HEK293 (cell line): ENCODE measurements around the gene CSTPP1.

Experiments used
- CTCF ChIA-PET: fragments of 350-600 bp; formaldehyde crosslinking; extraction: SDS; loops from one replicate; lab custom pipeline; 2021; ENCODE audit warnings: antibody characterized with exemption; lab: Yijun Ruan, JAX
- POLR2A ChIA-PET: fragments of 300-600 bp; formaldehyde crosslinking; extraction: SDS; loops from one replicate; lab custom pipeline; 2020; ENCODE audit warnings: antibody characterized with exemption, inconsistent platforms; lab: Yijun Ruan, JAX
- H3K27ac ChIP-seq: fragments of 200-500 bp; sonication (Bioruptor generic); 2 replicates; pipeline ENCODE4 v1.5.1; 2014; ENCODE audit warnings: low read depth, low read length, control low read depth, inconsistent platforms; ENCODE audit errors: extremely low read depth
- H3K36me3 ChIP-seq, 2 experiments: fragments of 200-500 bp in 1 of 2; sonication (Bioruptor generic) in 1 of 2; 1 replicate in 1 of 2; 2 replicates in 1 of 2; pipeline ENCODE4 v1.5.1; 2014 to 2017; ENCODE audit warnings: inconsistent platforms in 2 of 2, low read length in 2 of 2; ENCODE audit not compliant: control insufficient read depth in 2 of 2, insufficient read depth in 1 of 2
- H3K4me1 ChIP-seq: fragments of 200-500 bp; sonication (Bioruptor generic); 2 replicates; pipeline ENCODE4 v1.5.1; 2014; ENCODE audit warnings: mild to moderate bottlenecking, low read length, inconsistent platforms; ENCODE audit not compliant: control insufficient read depth, insufficient read depth
- H3K4me3 ChIP-seq: 2 replicates; pipeline ENCODE4 v1.5.1; 2011; ENCODE audit warnings: low read depth, mild to moderate bottlenecking, control low read depth, low read length, moderate library complexity
- H3K9me3 ChIP-seq: fragments of 200-500 bp; sonication (Bioruptor generic); 2 replicates; pipeline ENCODE4 v1.5.1; 2014; ENCODE audit warnings: low read depth, low read length, inconsistent platforms; ENCODE audit not compliant: control insufficient read depth, insufficient read depth
- HIC1 ChIP-seq: fragments of 450-650 bp; formaldehyde crosslinking; IDR thresholded peaks from 2 replicates; pipeline ENCODE4 v1.5.1; 2016; ENCODE audit warnings: missing biosample characterization, missing genetic modification characterization
- HOXD13 ChIP-seq: sonication (generic); formaldehyde crosslinking; IDR thresholded peaks from 2 replicates; pipeline ENCODE4 v1.8.0; 2022; ENCODE audit warnings: missing genetic modification reagents, borderline replicate concordance
- INSM2 ChIP-seq: fragments of 450-650 bp; formaldehyde crosslinking; IDR thresholded peaks from 2 replicates; pipeline ENCODE4 v1.5.1; 2016; ENCODE audit warnings: missing biosample characterization, missing genetic modification characterization
- KLF7 ChIP-seq: fragments of 450-650 bp; formaldehyde crosslinking; IDR thresholded peaks from 2 replicates; pipeline ENCODE4 v1.5.1; 2016; ENCODE audit warnings: missing biosample characterization, missing genetic modification characterization, borderline replicate concordance
- MYNN ChIP-seq: fragments of 450-650 bp; formaldehyde crosslinking; IDR thresholded peaks from 2 replicates; pipeline ENCODE4 v1.5.1; 2016; ENCODE audit warnings: missing biosample characterization, missing genetic modification characterization, borderline replicate concordance
- SCRT1 ChIP-seq: fragments of 450-650 bp; formaldehyde crosslinking; IDR thresholded peaks from 2 replicates; pipeline ENCODE4 v1.5.1; 2016; ENCODE audit warnings: missing biosample characterization, missing genetic modification characterization, borderline replicate concordance
- ZBTB6 ChIP-seq: fragments of 450-650 bp; formaldehyde crosslinking; IDR thresholded peaks from 2 replicates; pipeline ENCODE4 v1.5.1; 2017; ENCODE audit warnings: missing biosample characterization, missing genetic modification characterization
- ZBTB8A ChIP-seq: fragments of 450-650 bp; formaldehyde crosslinking; IDR thresholded peaks from 2 replicates; pipeline ENCODE4 v1.5.1; 2016; ENCODE audit warnings: missing biosample characterization, missing genetic modification characterization
- ZFP41 ChIP-seq: fragments of 450-650 bp; formaldehyde crosslinking; IDR thresholded peaks from 2 replicates; pipeline ENCODE4 v1.5.1; 2016; ENCODE audit warnings: missing biosample characterization, missing genetic modification characterization, borderline replicate concordance
- ZIC2 ChIP-seq: fragments of 450-650 bp; formaldehyde crosslinking; IDR thresholded peaks from 2 replicates; pipeline ENCODE4 v1.5.1; 2016; ENCODE audit warnings: missing biosample characterization, missing genetic modification characterization
- ZNF132 ChIP-seq: fragments of 450-650 bp; formaldehyde crosslinking; IDR thresholded peaks from 2 replicates; pipeline ENCODE4 v1.5.1; 2017; ENCODE audit warnings: missing biosample characterization, missing genetic modification characterization, borderline replicate concordance
- ZNF138 ChIP-seq: fragments of 450-650 bp; formaldehyde crosslinking; IDR thresholded peaks from 2 replicates; pipeline ENCODE4 v1.5.1; 2016; ENCODE audit warnings: missing biosample characterization, missing genetic modification characterization, borderline replicate concordance
- ZNF18 ChIP-seq: fragments of 450-650 bp; formaldehyde crosslinking; IDR thresholded peaks from 2 replicates; pipeline ENCODE4 v1.5.1; 2016; ENCODE audit warnings: missing biosample characterization, missing genetic modification characterization
- ZNF184 ChIP-seq: fragments of 450-650 bp; IDR thresholded peaks from 2 replicates; pipeline ENCODE4 v1.5.1; 2018; ENCODE audit warnings: missing biosample characterization, mild to moderate bottlenecking, missing genetic modification characterization
- ZNF266 ChIP-seq: fragments of 450-650 bp; formaldehyde crosslinking; IDR thresholded peaks from 2 replicates; pipeline ENCODE4 v1.5.1; 2016; ENCODE audit warnings: missing biosample characterization, missing genetic modification characterization, low read depth
- ZNF561 ChIP-seq: fragments of 450-650 bp; IDR thresholded peaks from 2 replicates; pipeline ENCODE4 v1.5.1; 2018; ENCODE audit warnings: missing biosample characterization, missing genetic modification characterization, borderline replicate concordance
- ZNF645 ChIP-seq: fragments of 450-650 bp; formaldehyde crosslinking; IDR thresholded peaks from 2 replicates; pipeline ENCODE4; 2016; ENCODE audit warnings: missing biosample characterization, missing genetic modification characterization

CSTPP1 gene

GRCh38 chr11:47044119-47044518 lies 107.6 kb downstream of the CSTPP1 start (continued):
- TF ChIP-seq HIC1 (tag by site-specific recombination) (no peak), SCRT1 (tag by site-specific recombination) (no peak)
- TF ChIP-seq, all 188 proteins: peak for 0

GRCh38 chr11:47047972-47048371 lies 111.4 kb downstream of the CSTPP1 start:
- Histone ChIP-seq H3K4me3 (no peak overlapping the region), H3K9me3 (no peaks in the 10 kb centered on the region), H3K4me1 (no peaks in the 10 kb centered on the region), H3K27ac (no peak overlapping the region), H3K36me3 (no peaks in the 10 kb centered on the region)
- TF ChIP-seq ZNF132 (tag by site-specific recombination) (no peak), HOXD13 (CRISPR knock-in tag) (no peak), ZBTB6 (no peak), MYNN (tag by site-specific recombination) (no peak), ZNF561 (tag by site-specific recombination) (no peak), ZNF645 (tag by site-specific recombination) (no peak), ZFP41 (tag by site-specific recombination) (no peak), ZNF184 (tag by site-specific recombination) (no peak), ZIC2 (tag by site-specific recombination) (no peak), INSM2 (tag by site-specific recombination) (no peak), ZNF138 (tag by site-specific recombination) (no peak), ZNF266 (tag by site-specific recombination) (no peak), ZNF18 (tag by site-specific recombination) (no peak), ZBTB8A (no peak), KLF7 (tag by site-specific recombination) (no peak)
- POLR2A ChIA-PET: no interaction called here
- CTCF ChIA-PET: no interaction called here
